A673 (cell line): ENCODE data around the gene NMT1. TPM values are rescaled to one million over a fixed set of nuclear protein-coding genes. Genes with fewer than 3 reads are reported as not detected.

Experiments used
- BruUV-seq: library from RNA; stranded (reverse); fragments of 400-500 nt; replicated peaks from 2 replicates; lab custom pipeline; 2021; lab: Mats Ljungman, UMichigan
- CTCF ChIA-PET: fragments of 300-600 bp; sonication (Branson Sonifier 250); formaldehyde crosslinking; loops from one replicate; lab custom pipeline; 2022; ENCODE audit warnings: antibody characterized with exemption; lab: Charles Lee
- POLR2A ChIA-PET: fragments of 300-600 bp; sonication (Branson Sonifier 250); formaldehyde crosslinking; loops from one replicate; lab custom pipeline; 2022; ENCODE audit warnings: antibody characterized with exemption; ENCODE audit not compliant: low non-redundant PET; lab: Charles Lee
- DNase-seq: peaks from one replicate; pipeline ENCODE4 v3.0.0-alpha.2; 2015; ENCODE audit warnings: low spot score
- H3K27ac ChIP-seq: fragments of 200-600 bp; sonication (generic); 2 replicates; pipeline ENCODE4 v1.5.1; 2016; ENCODE audit warnings: mixed run types, low read depth, mild to moderate bottlenecking, mixed read lengths, antibody characterized with exemption, low read length; ENCODE audit not compliant: poor library complexity, severe bottlenecking
- H3K27me3 ChIP-seq: fragments of 200-600 bp; sonication (generic); replicated peaks from 2 replicates; pipeline ENCODE4 v1.6.1; 2017; ENCODE audit warnings: mixed run types, low read depth, mild to moderate bottlenecking, mixed read lengths, antibody characterized with exemption, low read length; ENCODE audit not compliant: insufficient read depth, poor library complexity
- H3K36me3 ChIP-seq: fragments of 200-600 bp; sonication (generic); 2 replicates; pipeline ENCODE4 v1.6.1; 2016; ENCODE audit warnings: mixed run types, mild to moderate bottlenecking, mixed read lengths, antibody characterized with exemption, low read length; ENCODE audit not compliant: insufficient read depth, poor library complexity, severe bottlenecking
- H3K4me1 ChIP-seq: fragments of 200-600 bp; sonication (generic); 2 replicates; pipeline ENCODE4 v1.6.1; 2017; ENCODE audit warnings: mixed run types, mild to moderate bottlenecking, mixed read lengths, antibody characterized with exemption, low read length; ENCODE audit not compliant: insufficient read depth, poor library complexity, severe bottlenecking
- H3K4me3 ChIP-seq: fragments of 200-600 bp; sonication (generic); 2 replicates; pipeline ENCODE4 v1.5.1; 2016; ENCODE audit warnings: low read depth, mixed run types, mild to moderate bottlenecking, mixed read lengths, low read length; ENCODE audit not compliant: poor library complexity, severe bottlenecking
- H3K9me3 ChIP-seq: fragments of 200-600 bp; sonication (generic); 2 replicates; pipeline ENCODE4 v1.6.1; 2016; ENCODE audit warnings: mixed run types, low read depth, mild to moderate bottlenecking, mixed read lengths, antibody characterized with exemption, low read length; ENCODE audit not compliant: poor library complexity, severe bottlenecking
- EZH2 ChIP-seq: fragments of 200-600 bp; sonication (generic); IDR thresholded peaks from 2 replicates; pipeline ENCODE4 v1.6.1; 2017; ENCODE audit warnings: borderline replicate concordance, low read depth, mild to moderate bottlenecking, mixed read lengths, antibody characterized with exemption, low read length; ENCODE audit not compliant: poor library complexity, severe bottlenecking
- intact Hi-C: fragments of 100-400 bp; cut with micrococcal nuclease; formaldehyde crosslinking; loops from one replicate; pipeline ENCODE4 v1.10.0; 2022; ENCODE audit not compliant: unreplicated experiment
- total RNA-seq: library from RNA; stranded (reverse); gene quantifications from 2 replicates; pipeline ENCODE4 v1.2.3, GENCODE V29; 2021
- TF ChIP-seq, protein P1 (sequence below): fragments of 300-800, 200-600 bp; sonication (generic); conservative IDR thresholded peaks from 2 replicates; pipeline ENCODE4 v1.5.1; 2017; ENCODE audit warnings: low read depth, mild to moderate bottlenecking, antibody characterized with exemption, low read length, moderate library complexity, mixed read lengths

The NMT1 gene
- total RNA-seq, 1 experiment from 2014 or later, result 108 TPM

GRCh38 chr17:45145035-45145389 is 83.9 kb downstream of the NMT1 start:
- H3K27ac ChIP-seq, result peak overlapping the region; percentile 61
- H3K4me1 ChIP-seq, result peaks cover 20% of the 10 kb centered on the region
- no peaks in the 10 kb centered on the region for H3K9me3 ChIP-seq
- intact Hi-C loops, result no loop called here
- H3K36me3 ChIP-seq, result no peaks in the 10 kb centered on the region
- DNase-seq, result no peak
- CTCF ChIA-PET, result interaction anchor here (1.6 kb wide), 1 partner anchor 10 kb away, joined by 14 read pairs; the partner anchor contains the start of gene ACBD4
- H3K27me3 ChIP-seq, result no peaks in the 10 kb centered on the region
- H3K4me3 ChIP-seq, result no peak overlapping the region
- POLR2A ChIA-PET, result no interaction called here
- no TSS peak for BruUV-seq
- TF ChIP-seq, protein P1, sequence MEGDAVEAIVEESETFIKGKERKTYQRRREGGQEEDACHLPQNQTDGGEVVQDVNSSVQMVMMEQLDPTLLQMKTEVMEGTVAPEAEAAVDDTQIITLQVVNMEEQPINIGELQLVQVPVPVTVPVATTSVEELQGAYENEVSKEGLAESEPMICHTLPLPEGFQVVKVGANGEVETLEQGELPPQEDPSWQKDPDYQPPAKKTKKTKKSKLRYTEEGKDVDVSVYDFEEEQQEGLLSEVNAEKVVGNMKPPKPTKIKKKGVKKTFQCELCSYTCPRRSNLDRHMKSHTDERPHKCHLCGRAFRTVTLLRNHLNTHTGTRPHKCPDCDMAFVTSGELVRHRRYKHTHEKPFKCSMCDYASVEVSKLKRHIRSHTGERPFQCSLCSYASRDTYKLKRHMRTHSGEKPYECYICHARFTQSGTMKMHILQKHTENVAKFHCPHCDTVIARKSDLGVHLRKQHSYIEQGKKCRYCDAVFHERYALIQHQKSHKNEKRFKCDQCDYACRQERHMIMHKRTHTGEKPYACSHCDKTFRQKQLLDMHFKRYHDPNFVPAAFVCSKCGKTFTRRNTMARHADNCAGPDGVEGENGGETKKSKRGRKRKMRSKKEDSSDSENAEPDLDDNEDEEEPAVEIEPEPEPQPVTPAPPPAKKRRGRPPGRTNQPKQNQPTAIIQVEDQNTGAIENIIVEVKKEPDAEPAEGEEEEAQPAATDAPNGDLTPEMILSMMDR, result no peak
- TF ChIP-seq EZH2, result no peak

GRCh38 chr17:45146166-45146565 is 85.0 kb downstream of the NMT1 start:
- CTCF ChIA-PET, result no interaction called here
- POLR2A ChIA-PET, result no interaction called here
- no peak for DNase-seq
- no peak overlapping the region for H3K4me3 ChIP-seq
- no peaks in the 10 kb centered on the region for H3K9me3 ChIP-seq
- no peak for TF ChIP-seq EZH2
- BruUV-seq, result no TSS peak
- H3K4me1 ChIP-seq, result peaks cover 20% of the 10 kb centered on the region
- intact Hi-C loops, result no loop called here
- no peaks in the 10 kb centered on the region for H3K27me3 ChIP-seq
- no peaks in the 10 kb centered on the region for H3K36me3 ChIP-seq
- H3K27ac ChIP-seq, result no peak overlapping the region

GRCh38 chr17:45146592-45146889 is 85.4 kb downstream of the NMT1 start:
- DNase-seq, result no peak
- intact Hi-C loops, result no loop called here

More at GRCh38 chr17:45146592-45146889, 85.4 kb downstream of the NMT1 start:
- Histone ChIP-seq H3K36me3 (no peaks in the 10 kb centered on the region), H3K4me1 (peaks cover 22% of the 10 kb centered on the region), H3K27me3 (no peaks in the 10 kb centered on the region), H3K27ac (peak overlapping the region; percentile 98), H3K4me3 (peak overlapping the region; percentile 47), H3K9me3 (no peaks in the 10 kb centered on the region)
- BruUV-seq, result no TSS peak
- TF ChIP-seq, protein P1, result no peak
- TF ChIP-seq EZH2, result no peak
- ChIA-PET POLR2A (no interaction called here), CTCF (no interaction called here)
